CD4-positive, alpha-beta T cell treated with Interleukin-15 for 4 hours (primary cell): ENCODE results near the gene SMAP2.
"Not testable (repeated sequence)": the region's sequence is repeated elsewhere in the genome, so short reads cannot be mapped to it uniquely, and the experiment has no call there.

ENCODE experiments used
- DNase-seq: peaks from one replicate; pipeline ENCODE4 v3.0.0-alpha.2; 2020; ENCODE audit warnings: low spot score

The SMAP2 gene

DNA sequence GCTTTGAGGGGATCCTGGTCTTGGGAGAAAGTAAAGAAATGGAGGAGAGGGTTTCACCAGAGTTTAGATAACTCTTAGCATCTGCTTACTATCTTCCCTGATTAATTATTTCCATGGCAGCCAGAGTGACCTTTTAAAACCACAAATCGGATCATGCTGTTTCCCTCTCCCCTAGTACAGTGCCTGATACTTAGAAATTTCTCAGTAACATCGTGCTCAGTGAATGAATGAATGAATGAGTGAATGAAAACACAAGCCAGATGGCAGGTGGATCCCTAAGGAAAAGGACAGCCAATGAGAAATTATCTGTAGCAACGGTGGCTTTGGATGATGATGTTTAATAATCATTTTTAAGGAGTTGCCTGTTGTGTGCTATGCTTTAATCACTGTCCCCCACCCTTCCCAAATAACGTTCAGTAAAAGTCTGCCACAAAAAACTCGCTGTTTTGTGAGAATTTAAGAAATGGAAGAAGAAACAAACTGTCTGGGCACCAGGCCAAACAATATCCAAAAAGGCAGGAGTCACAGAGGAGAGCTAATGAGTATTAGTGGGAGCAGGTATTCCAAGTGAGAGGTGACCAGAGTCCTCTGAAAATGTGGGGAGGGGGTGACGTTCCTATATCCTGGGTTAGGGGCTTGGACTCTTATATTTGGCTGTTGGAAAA lies 737 bp upstream of the SMAP2 start:
- no peak for DNase-seq

GRCh38 chr1:40377512-40377911 lies 4.0 kb downstream of the SMAP2 start:
- DNase-seq: no peak

DNA sequence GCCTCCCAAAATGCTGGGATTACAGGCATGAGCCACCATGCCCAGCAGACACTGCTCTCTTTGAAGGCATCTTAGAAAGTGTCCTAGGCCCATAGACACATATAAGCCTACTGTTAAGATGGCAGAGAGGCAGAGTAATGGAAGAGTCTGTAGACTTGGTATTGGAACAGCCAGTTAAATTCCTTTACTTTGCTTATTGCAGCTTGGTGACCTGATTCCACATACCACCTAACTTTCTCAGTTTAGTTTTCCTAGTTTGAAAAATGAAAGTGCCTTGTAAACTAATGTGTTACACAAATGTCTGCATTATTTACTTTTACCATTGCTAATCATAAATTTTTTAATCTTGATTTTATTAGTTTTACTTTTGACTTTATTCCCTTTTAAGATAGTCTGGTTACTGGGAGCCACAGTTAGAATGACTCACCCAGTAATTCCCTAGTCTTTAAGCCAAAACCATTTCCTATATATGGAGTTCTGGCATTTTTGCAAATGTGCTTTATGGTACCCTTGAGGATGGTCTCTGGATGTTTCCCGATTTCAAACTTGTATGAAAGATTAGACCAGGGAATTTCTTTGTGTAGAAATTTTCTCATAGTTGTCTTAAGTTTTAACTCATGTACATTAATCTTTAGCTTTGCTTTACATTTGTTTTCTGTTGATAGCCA lies 6.4 kb downstream of the SMAP2 start:
- DNase-seq: no peak

GRCh38 chr1:40380817-40381216 lies 7.3 kb downstream of the SMAP2 start:
- no peak for DNase-seq

- DNase-seq: peak; percentile 52
Observed at GRCh38 chr1:40381268-40382107, 8.0 kb downstream of the SMAP2 start.

GRCh38 chr1:40382108-40382460 lies 8.6 kb downstream of the SMAP2 start:
- DNase-seq: peak; percentile 40

GRCh38 chr1:40382601-40383000 lies 9.1 kb downstream of the SMAP2 start:
- DNase-seq: no peak

GRCh38 chr1:40383095-40383487 lies 9.6 kb downstream of the SMAP2 start:
- DNase-seq: no peak

DNA sequence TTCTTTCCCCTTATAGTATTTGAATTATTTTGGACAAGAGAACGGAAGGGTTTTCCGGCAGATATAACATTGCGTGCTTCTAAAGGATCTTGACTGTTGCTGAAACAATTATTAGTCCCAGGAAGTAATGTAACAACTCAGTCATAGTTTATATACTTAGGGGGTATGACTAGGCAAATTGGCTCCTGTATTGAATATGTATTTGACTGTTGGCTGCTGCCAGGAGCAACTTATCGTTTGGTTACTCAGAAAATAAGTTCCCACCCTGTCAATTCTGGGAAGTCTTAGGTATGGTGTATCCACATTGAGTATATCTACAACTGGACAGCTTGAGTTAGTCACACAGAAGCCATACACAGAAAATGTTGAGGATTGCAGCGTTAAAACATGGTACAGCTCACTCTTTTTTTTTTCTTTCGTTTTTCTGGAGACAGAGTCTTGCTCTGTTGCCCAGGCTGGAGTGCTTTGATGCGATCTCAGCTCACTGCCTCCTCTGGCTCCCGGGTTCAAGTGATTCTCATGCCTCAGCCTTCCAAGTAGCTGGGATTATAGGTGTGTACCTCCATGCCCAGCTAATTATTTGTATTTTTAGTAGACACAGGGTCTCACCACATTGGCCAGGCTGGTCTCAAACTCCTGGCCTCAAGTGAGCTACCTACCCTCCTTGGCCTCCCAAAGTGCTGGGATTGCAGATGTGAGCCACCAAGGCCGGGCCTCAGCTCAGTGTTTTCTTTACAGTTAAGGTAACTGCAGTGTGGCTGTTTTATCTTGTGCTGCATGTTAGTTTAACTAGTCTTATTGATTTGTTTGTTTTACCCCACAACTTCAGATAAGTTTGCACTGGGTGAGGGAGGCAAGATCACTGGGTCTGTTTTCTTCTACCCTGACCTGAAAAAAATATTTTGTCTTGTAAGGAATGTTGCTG lies 10.2 kb downstream of the SMAP2 start:
- DNase-seq: peak; percentile 88

GRCh38 chr1:40384413-40384762 lies 10.9 kb downstream of the SMAP2 start:
- no peak for DNase-seq

DNA sequence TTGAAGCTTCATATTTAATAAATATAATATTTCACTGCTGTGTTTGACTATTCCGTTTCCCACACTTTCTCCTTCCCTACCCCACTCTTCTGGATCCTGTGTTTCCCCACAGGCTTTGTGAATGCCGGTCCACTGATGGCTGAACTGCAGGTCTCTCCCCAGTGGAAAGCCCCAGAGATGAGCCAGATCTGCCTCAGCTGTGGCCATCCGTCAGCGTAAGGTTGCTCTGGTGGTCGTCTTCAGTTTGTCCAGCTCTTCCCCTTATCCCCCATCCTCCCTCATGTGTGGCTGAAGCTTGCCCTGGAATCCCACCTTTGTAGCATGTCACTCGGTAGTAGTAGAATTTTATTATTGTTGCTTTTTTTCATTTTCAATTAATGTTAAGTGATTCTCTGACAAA lies 11.4 kb downstream of the SMAP2 start:
- no peak for DNase-seq

DNA sequence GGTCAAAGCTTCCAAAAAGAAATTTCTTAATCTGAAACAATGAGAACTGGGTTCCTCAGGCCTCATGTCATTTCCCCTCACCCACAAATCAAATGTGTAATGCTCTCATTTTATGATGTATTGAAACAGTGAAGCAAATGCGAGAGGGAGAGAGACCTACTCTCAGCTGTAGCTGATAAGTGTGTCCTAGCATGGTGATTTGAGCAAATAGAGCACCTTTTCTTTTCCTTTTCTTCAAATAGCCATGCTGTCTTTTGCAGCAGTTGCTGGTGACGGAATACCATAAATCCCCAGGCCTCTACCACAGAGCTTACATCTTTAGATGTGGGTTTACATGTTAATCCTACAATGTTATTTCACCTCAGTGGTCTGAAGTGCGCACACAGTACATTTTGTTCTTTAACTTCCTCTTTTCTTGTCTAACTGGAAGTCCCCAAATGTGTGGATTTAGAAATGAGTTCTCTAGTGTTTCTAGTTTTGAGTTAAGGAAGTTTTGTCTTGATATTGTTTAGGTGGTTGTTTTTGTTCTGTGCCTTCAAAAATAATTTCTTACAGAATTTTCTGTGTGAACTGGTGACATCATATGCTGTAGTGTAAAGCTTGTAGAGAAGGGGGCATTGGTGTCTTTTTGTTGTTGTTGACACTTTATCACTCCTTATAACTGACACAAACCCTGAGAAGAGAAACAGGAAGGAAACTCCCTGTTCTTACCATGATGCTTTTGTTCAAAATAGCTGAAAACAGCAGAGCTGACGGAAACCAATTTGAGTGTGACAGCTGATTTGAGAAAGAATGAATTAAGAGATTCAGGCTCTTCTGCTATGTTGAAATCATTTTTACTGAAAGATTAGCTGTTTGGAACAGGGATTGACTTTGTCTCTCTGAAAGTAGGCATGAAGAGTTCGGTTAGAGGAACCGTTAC lies 12.2 kb downstream of the SMAP2 start:
- peak; percentile 86 for DNase-seq

GRCh38 chr1:40386359-40386723 lies 12.8 kb downstream of the SMAP2 start:
- DNase-seq: no peak

GRCh38 chr1:40386796-40387195 lies 13.3 kb downstream of the SMAP2 start:
- no peak for DNase-seq

DNA sequence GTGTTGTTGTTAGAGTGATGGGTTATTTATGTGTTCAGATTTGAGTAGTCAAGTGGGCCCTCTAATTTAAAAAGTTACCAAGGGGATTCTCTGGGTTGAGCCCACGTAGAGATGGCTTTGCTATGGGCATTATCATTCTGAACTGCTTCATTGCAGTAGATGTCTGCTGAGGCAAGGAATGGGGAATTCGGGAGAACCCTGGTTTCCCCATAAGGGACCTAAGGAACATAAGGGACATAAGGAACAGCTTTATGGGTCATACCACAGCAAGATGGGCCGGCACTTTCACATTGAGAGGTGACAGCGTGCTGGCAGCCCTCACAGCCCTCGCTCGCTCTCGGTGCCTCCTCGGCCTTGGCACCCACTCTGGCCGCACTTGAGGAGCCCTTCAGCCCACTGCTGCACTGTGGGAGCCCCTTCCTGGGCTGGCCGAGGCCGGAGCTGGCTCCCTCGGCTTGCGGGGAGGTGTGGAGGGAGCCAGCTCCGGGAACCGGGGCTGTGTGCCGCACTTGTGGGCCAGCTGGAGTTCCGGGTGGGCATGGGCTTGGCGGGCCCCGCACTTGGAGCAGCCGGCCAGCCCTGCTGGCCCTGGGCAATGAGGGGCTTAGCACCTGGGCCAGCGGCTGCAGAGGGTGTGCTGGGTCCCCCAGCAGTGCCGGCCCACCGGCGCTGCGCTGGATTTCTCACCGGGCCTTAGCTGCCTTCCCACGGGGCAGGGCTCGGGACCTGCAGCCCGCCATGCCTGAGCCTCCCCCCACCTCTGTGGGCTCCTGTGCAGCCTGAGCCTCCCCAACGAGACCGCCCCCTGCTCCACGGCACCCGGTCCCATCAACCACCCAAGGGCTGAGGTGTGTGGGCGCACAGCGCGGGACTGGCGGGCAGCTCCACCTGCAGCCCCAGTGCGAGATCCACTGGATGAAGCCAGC lies 14.1 kb downstream of the SMAP2 start:
- not testable (repeated sequence) for DNase-seq

GRCh38 chr1:40388456-40389321 lies 15.2 kb downstream of the SMAP2 start:
- DNase-seq: peak; percentile 49

DNA sequence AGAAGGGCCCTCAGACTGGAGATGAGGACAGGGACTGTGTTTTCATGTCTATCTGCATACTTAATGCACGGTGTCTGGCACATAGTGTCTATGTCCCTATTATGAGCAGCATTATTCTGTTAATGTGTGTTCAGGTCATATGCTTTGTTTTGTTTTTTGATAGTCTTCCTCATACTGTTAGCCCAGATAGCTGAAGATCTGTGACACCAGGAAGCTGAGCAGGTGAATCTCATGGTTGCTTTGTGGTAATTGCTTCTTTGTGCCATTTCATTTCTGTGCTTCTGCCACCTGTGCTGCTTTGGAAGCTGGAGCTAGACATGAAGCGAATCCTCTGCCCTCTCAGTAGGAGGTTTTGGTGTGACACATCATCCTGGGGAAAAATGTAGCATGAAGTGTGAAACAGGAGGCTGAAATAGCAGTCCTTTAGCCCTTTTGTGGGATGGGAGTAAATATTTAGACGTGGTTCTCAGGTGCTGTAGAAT lies 15.8 kb downstream of the SMAP2 start:
- DNase-seq: no peak

DNA sequence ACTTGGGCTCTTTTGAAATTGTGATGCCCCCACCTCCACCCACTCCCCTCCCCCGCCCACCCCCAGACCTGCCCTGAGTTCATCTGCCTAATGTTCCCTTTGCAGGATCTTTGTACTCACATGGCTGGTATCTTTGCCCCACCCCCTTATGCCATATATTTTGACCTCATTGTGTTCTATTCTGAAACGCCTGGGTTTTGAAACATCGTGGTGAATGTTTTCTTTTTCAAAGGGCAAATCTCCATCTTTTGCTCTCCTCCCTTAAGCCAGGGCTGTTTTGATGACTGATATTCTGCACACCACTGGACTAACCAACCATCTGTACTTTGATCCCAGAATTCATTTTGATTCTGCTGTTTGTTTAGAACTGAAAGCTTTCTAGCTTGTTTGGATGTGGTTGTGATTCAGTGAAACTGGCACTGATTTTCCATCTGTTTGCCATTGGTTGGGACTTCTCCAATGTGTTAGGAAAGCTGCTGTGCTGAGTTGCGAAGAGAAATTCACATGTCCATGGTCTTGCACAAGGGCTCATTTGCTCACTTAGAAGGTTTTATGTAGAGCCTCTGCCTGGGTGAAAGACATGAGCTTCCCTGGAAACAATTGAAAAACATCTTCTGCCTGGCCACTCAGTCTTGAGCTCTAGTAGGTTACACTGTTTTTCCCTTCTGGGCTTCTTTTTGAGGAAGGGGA lies 16.5 kb downstream of the SMAP2 start:
- no peak for DNase-seq
